ENCODE measurements around the gene GTF3C2. TPM values are rescaled to one million over a fixed set of nuclear protein-coding genes. Genes with fewer than 3 reads are reported as not detected.

Gene GTF3C2, protein sequence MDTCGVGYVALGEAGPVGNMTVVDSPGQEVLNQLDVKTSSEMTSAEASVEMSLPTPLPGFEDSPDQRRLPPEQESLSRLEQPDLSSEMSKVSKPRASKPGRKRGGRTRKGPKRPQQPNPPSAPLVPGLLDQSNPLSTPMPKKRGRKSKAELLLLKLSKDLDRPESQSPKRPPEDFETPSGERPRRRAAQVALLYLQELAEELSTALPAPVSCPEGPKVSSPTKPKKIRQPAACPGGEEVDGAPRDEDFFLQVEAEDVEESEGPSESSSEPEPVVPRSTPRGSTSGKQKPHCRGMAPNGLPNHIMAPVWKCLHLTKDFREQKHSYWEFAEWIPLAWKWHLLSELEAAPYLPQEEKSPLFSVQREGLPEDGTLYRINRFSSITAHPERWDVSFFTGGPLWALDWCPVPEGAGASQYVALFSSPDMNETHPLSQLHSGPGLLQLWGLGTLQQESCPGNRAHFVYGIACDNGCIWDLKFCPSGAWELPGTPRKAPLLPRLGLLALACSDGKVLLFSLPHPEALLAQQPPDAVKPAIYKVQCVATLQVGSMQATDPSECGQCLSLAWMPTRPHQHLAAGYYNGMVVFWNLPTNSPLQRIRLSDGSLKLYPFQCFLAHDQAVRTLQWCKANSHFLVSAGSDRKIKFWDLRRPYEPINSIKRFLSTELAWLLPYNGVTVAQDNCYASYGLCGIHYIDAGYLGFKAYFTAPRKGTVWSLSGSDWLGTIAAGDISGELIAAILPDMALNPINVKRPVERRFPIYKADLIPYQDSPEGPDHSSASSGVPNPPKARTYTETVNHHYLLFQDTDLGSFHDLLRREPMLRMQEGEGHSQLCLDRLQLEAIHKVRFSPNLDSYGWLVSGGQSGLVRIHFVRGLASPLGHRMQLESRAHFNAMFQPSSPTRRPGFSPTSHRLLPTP
- 28.2 TPM for total RNA-seq

- DNase-seq = peak; percentile 97
Observed at GRCh38 chr2:27356382-27357181, at the start of gene GTF3C2. GTF3C2 (minus strand) TSS chr2:27356764; CDS start chr2:27343554, 13,210 bp downstream.

GRCh38 chr2:27400348-27401135 is 44.0 kb upstream of the GTF3C2 start:
- DNase-seq = no peak

DNA sequence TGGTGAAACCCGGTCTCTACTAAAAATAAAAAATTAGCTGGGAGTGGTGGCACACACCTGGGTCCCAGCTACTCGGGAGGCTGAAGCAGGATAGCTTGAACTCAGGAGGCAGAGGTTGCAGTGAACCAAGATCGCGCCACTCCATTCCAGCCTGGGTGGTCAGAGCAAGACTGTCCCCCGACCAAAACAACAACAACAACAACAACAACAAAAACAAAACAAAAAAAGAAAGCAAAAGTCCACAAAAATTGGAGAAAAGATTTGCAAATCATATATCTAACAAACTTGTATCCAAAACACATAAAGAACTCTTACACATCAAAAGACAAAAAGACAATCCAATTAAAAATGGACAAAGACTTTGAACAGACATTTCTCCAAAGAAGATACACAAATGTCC is 42.4 kb upstream of the GTF3C2 start:
- DNase-seq = no peak

- DNase-seq = no peak
Observed at GRCh38 chr2:27393225-27393624, 36.7 kb upstream of the GTF3C2 start.

GRCh38 chr2:27390822-27391679 is 34.5 kb upstream of the GTF3C2 start:
- DNase-seq = no peak

- DNase-seq = no peak
Observed at GRCh38 chr2:27381577-27382181, 25.1 kb upstream of the GTF3C2 start.

- DNase-seq = peak; percentile 94
Observed at GRCh38 chr2:27380626-27381545, 24.3 kb upstream of the GTF3C2 start, which contains the start of gene ZNF513. ZNF513 (minus strand) TSS chr2:27380734; CDS start chr2:27380526, 208 bp downstream.

- DNase-seq = peak; percentile 72
Observed at GRCh38 chr2:27379836-27380625, 23.5 kb upstream of the GTF3C2 start.

DNA sequence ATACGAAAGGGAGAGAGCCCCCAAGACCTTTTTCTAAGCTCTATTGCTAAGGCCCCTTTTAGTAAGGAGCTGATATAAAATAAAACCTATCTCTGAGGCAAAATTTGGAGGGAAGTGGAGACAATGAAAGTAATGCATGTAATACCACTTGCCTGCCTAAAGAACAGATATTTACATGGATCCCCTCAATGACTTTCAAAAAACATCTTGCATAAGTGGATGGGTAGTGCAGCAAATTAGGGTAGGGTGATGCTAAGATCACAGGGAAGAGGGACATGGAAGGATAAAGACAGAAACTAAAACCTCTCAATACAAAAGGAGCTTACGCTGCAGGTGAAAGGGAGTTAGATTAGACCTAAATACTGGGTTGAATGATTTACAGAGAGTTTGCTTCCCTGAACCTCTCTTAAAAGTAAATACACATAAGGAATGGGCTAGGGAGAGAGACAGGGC is 22.8 kb upstream of the GTF3C2 start:
- DNase-seq = no peak

GRCh38 chr2:27378809-27379290 is 22.3 kb upstream of the GTF3C2 start:
- no peak for DNase-seq

DNA sequence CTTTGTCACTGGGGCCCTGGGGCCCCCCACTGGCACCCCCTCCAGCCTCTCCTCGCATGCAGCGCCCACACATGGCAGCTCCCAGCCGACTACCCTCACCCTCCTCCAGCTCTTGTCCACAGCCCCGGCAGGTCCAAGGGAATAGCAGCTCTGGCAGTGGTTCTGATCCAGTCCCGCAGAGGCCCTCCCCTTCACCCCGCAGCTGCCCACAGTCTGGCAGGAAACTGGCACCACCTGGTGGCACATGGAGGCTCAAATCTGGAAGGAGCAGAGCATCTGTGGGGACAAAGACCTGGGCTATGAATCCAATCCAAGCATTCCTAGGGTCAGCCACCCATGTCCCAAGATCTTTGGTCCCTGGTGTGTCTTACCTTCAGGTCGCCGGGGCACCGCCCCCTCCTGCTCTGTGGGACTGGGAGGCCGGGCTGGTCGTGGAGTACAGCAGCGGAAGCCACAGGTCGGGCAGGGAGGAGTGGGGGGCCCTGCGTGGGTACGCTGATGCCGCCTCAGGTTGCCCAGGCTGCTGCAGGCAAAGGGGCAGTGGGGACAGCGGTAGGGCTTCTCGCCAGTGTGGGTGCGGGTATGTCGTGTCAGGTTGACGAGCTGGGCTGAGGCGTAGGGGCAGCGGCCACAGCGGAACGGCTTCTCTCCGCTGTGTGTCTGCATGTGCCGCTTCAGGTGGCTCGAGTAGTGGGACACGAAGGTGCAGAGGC is 21.7 kb upstream of the GTF3C2 start:
- no peak for DNase-seq

GRCh38 chr2:27377618-27378095 is 21.1 kb upstream of the GTF3C2 start:
- DNase-seq = no peak

DNA sequence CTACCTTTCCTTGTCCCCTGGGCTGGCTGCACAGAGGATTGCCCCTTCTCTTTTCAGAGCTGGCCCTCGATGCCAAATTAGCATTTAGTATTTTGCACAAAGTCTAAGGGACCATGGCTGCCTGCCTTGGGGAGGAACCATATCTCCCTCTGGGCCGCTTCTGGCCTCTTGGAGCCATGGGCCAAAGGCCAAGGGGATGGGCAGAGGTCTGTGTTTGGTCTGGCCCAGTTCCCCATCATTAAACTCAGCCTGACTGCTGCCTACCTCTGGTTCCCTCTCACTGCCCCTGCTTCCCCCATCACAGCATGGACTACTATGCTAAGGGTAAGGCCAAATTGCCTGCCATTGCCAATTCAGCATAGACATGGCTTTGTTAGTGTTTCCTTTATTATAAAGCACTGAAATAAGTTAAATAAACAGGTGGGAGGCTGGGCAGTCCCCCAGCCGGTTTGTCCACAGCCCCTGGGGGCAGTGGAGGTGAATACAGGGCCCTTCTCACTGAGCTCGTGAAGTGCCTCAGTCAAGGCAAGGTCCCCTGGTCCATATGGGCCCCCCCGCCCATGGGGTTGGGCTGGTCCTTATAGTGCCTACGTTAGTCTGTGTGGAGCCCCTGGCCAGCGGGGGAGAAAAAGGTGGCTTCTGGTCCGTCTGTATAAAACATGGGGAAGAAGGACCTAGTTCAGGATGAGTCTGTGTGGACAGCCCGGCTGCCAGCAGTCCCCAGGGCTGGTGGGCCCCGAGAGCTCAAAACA is 20.5 kb upstream of the GTF3C2 start:
- DNase-seq = no peak

DNA sequence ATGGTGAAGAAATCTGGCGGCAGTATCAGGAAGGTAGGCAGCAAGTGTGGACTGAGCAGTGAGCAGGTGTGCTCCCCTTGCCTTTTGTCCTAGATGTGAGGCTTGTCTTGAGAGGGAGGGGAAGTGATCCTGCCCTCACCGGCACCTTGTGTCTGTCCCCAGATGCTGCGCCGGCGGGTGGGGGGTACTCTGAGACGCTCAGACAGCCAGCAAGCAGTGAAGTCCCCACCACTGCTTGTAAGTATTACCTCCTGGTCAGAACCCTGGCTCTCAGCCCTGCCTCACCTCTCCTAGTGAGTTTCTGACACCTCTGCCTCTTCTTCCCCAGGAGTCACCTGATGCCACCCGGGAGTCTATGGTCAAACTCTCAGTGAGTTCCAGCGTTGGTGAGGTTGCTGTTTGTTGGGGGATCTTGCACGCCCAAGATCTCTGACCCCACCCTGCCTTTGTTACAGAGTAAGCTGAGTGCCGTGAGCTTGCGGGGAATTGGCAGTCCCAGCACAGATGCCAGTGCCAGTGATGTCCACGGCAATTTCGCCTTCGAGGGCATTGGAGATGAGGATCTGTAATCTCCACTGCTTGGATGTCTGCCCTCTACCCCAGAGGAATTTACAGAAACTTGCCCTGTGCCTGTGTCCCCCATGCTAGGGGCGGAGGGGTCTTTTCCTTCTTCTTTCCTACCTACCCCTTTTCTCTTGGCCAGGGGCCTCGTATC is 19.7 kb upstream of the GTF3C2 start:
- no peak for DNase-seq

DNA sequence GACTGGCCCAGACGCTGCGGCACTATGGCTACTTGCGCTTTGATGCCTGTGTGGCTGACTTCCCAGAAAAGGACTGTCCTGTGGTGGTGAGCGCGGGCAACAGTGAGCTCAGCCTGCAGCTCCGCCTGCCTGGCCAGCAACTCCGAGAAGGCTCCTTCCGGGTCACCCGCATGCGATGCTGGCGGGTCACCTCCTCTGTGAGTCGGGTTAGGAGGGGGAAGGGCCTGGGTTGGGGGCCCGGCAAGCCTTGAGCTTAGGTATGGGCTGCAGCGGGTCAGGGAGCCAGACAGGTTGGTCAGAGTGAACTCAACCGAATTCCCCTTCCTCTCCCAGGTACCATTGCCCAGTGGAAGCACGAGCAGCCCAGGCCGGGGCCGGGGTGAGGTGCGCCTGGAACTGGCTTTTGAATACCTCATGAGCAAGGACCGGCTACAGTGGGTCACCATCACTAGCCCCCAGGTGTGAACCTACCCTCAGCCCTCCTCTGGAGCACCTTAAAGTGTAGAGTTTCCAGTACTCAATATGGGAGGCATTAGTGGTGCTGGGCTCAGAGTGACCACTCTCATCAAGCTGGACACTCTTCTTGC is 19.0 kb upstream of the GTF3C2 start:
- no peak for DNase-seq

Data from occipital lobe (tissue), 2 donors.